ENCODE results near the gene NALCN.
A peak's percentile ranks its signal among the peaks of the same experiment; 100 is the strongest.

Gene NALCN

DNA sequence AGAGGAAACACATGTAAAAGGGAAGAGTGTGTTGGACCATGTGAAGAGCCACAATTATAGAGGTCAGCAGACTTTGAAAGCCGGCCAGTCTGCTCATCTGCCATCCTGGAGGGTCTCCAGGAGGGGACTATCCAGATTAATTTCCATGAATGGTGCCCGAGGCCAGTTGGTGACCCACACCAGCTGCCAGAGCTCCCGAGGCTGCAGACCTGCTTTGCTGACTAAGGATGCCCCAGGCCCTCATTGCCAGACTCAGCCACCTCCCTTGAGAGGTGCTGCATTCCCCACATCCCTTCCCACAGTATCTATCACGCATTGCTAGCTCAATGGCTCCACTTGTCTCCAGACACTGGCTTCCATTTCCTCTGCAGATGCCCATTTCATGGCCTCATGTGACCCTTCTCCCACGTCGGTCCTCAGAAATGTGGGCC, 110.3 kb downstream of the NALCN start:
- Histone ChIP-seq H3K4me3 (ENCODE audit: low read length) (no peak overlapping the region), H3K27ac (ENCODE audit: low read length) (no peak overlapping the region), H3K4me1 (ENCODE audit: low read length) (no peaks in the 10 kb centered on the region), H2AFZ (ENCODE audit: low read depth, low read length) (no peak overlapping the region), H3K9me3 (ENCODE audit: insufficient read depth, low read length) (no peaks in the 10 kb centered on the region), H3K27me3 (ENCODE audit: low read depth, low read length) (no peaks in the 10 kb centered on the region), H3K4me2 (ENCODE audit: low read length) (no peak overlapping the region), H3K79me2 (ENCODE audit: low read length) (no peaks in the 10 kb centered on the region), H4K20me1 (ENCODE audit: insufficient read depth, low read length) (no peaks in the 10 kb centered on the region), H3K9ac (ENCODE audit: low read length) (no peak overlapping the region), H3K36me3 (replicated peaks; ENCODE audit: low read depth, low read length) (no peaks in the 10 kb centered on the region)
- TF ChIP-seq EZH2phosphoT487 (IDR thresholded peaks at IDR 0.05; ENCODE audit: low read depth), result no peak
- TF ChIP-seq, protein P1, sequence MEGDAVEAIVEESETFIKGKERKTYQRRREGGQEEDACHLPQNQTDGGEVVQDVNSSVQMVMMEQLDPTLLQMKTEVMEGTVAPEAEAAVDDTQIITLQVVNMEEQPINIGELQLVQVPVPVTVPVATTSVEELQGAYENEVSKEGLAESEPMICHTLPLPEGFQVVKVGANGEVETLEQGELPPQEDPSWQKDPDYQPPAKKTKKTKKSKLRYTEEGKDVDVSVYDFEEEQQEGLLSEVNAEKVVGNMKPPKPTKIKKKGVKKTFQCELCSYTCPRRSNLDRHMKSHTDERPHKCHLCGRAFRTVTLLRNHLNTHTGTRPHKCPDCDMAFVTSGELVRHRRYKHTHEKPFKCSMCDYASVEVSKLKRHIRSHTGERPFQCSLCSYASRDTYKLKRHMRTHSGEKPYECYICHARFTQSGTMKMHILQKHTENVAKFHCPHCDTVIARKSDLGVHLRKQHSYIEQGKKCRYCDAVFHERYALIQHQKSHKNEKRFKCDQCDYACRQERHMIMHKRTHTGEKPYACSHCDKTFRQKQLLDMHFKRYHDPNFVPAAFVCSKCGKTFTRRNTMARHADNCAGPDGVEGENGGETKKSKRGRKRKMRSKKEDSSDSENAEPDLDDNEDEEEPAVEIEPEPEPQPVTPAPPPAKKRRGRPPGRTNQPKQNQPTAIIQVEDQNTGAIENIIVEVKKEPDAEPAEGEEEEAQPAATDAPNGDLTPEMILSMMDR (IDR thresholded peaks at IDR 0.05; ENCODE audit: low read depth, low read length), result no peak

DNA sequence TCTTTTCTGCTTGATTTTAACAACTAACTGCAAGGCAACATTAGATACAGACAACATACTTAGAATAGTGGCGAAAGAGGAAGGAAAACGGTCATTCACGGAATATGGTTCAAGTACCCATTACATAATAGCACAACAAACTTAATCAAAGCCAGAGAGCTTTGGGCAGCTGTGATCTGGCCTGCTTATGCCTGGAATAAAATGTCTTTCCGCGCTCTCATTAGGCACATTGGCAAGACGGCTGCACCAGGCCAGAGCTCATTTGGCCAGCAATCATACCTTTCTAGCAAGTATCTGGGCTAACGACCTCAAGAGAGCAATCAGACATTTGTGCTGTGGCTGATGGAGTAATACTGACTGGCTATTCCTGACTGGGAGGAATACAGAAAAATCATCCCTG, 112.8 kb downstream of the NALCN start:
- Histone ChIP-seq H3K36me3 (replicated peaks; ENCODE audit: low read depth, low read length) (no peaks in the 10 kb centered on the region), H3K4me1 (ENCODE audit: low read length) (no peaks in the 10 kb centered on the region), H4K20me1 (ENCODE audit: insufficient read depth, low read length) (no peaks in the 10 kb centered on the region), H3K4me2 (ENCODE audit: low read length) (peak overlapping the region; percentile 37; the same call in 1 of the 2 replicates), H2AFZ (ENCODE audit: low read depth, low read length) (peak overlapping the region; percentile 33; the same call in 1 of the 2 replicates), H3K9ac (ENCODE audit: low read length) (no peak overlapping the region), H3K27ac (ENCODE audit: low read length) (no peak overlapping the region), H3K4me3 (ENCODE audit: low read length) (no peak overlapping the region), H3K79me2 (ENCODE audit: low read length) (no peaks in the 10 kb centered on the region), H3K9me3 (ENCODE audit: insufficient read depth, low read length) (no peaks in the 10 kb centered on the region), H3K27me3 (ENCODE audit: low read depth, low read length) (no peaks in the 10 kb centered on the region)
- TF ChIP-seq, protein P1 (IDR thresholded peaks at IDR 0.05; ENCODE audit: low read depth, low read length), result no peak

DNA sequence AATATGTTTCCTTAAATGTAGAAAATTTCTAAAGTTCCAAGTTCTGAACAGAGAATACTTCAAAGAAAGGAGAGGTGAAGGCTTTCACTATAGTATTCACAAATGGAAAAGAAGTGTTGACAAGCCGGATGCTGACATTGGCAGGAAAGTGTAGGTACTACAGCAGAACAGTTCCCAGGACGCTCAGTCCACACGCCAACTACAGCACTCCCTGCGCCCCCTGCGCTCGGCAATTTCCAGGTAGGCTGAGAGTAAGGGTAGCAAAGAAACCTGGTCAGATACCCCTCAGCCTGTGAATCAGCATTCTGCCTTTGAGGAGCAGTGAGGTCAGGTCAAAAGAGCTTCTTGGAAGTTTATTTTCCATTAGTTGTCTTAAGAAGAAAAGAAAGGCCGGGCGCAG, 115.3 kb downstream of the NALCN start:
- H3K4me1 ChIP-seq (ENCODE audit: low read length), result peaks cover 10% of the 10 kb centered on the region; the same call in 1 of the 2 replicates
- H3K4me3 ChIP-seq (ENCODE audit: low read length), result no peak overlapping the region
- H3K27ac ChIP-seq (ENCODE audit: low read length), result no peak overlapping the region
- no peaks in the 10 kb centered on the region for H3K27me3 ChIP-seq (ENCODE audit: low read depth, low read length)
- TF ChIP-seq, protein P1 (IDR thresholded peaks at IDR 0.05; ENCODE audit: low read depth, low read length), result no peak
- no peak for TF ChIP-seq EZH2phosphoT487 (IDR thresholded peaks at IDR 0.05; ENCODE audit: low read depth)
- no peaks in the 10 kb centered on the region for H3K79me2 ChIP-seq (ENCODE audit: low read length)
- no peaks in the 10 kb centered on the region for H3K9me3 ChIP-seq (ENCODE audit: insufficient read depth, low read length)
- H2AFZ ChIP-seq (ENCODE audit: low read depth, low read length), result no peak overlapping the region
- H4K20me1 ChIP-seq (ENCODE audit: insufficient read depth, low read length), result no peaks in the 10 kb centered on the region
- H3K9ac ChIP-seq (ENCODE audit: low read length), result no peak overlapping the region
- H3K36me3 ChIP-seq (replicated peaks; ENCODE audit: low read depth, low read length), result no peaks in the 10 kb centered on the region
- H3K4me2 ChIP-seq (ENCODE audit: low read length), result no peak overlapping the region

DNA sequence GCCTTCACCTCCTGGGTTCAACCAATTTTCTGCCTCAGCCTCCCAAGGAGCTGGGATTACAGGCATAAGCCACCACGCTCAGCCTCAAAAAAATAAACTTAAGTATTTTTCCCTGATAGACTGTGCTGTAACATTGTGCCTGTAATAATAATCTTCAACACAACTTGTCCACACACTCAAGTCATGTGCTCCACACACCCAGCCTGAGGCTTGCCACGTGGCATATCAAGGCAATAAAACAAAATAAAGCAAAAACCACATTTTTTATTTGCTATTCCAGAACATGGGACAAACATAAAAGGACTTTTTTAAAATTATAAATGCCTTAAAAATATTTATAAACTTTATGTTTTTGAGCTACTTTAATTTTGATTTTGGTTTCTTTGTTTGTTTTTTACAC, 115.8 kb downstream of the NALCN start:
- Histone ChIP-seq H3K79me2 (ENCODE audit: low read length) (no peaks in the 10 kb centered on the region), H3K4me1 (ENCODE audit: low read length) (peaks cover 10% of the 10 kb centered on the region; the same call in 1 of the 2 replicates), H3K9me3 (ENCODE audit: insufficient read depth, low read length) (no peaks in the 10 kb centered on the region), H3K27ac (ENCODE audit: low read length) (no peak overlapping the region), H3K27me3 (ENCODE audit: low read depth, low read length) (no peaks in the 10 kb centered on the region), H3K9ac (ENCODE audit: low read length) (no peak overlapping the region), H2AFZ (ENCODE audit: low read depth, low read length) (no peak overlapping the region), H3K4me3 (ENCODE audit: low read length) (no peak overlapping the region), H3K4me2 (ENCODE audit: low read length) (no peak overlapping the region), H3K36me3 (replicated peaks; ENCODE audit: low read depth, low read length) (no peaks in the 10 kb centered on the region), H4K20me1 (ENCODE audit: insufficient read depth, low read length) (no peaks in the 10 kb centered on the region)
- no peak for TF ChIP-seq EZH2phosphoT487 (IDR thresholded peaks at IDR 0.05; ENCODE audit: low read depth)
- TF ChIP-seq, protein P1 (IDR thresholded peaks at IDR 0.05; ENCODE audit: low read depth, low read length), result no peak

All from OCI-LY3 (cell line).